Measurements from ENCODE around the gene NPL.
A peak's percentile ranks its signal among the peaks of the same experiment; 100 is the strongest.

NPL gene

GRCh38 chr1:182778862-182779261, 10.7 kb upstream of the NPL start:
- DNase-seq (ENCODE audit: low read depth in 2 of 2): no peak

DNA sequence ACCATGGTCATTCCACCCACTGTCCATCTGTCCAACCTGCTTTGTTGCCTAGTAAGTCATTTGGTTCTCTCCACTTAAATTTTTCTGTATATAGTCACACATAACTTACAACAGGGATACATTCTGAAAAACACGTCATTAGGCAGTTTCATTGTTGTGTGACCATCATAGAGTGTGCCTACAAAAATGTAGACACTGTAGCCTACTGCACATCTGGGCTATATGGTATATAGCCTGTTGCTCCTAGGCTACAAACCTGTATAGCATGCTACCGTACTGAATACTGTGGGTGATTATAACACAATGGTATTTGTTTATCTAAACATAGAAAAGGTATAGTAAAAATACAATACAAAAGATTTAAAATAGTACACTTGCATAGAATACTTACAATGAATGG, 10.0 kb upstream of the NPL start:
- DNase-seq (ENCODE audit: low read depth in 2 of 2): no peak

GRCh38 chr1:182781841-182782586, 7.6 kb upstream of the NPL start:
- DNase-seq (ENCODE audit: low read depth in 2 of 2): peak; percentile 25 to 29

DNA sequence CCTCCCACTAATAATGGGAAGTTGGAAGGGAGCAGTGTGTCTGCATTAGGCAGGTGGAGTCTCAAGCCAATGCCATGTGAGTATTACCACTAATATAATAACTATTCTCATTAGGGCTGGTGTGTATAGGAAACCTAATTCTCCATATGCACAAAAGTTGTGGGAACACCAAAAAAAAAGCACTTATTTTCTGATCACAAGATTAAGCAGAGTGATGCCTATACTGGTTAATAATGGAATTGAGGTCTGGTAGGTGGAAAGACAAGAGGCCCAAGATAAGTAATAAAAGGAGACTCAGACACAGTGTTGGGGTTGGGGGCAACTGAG, 7.0 kb upstream of the NPL start:
- no peak for DNase-seq (ENCODE audit: low read depth in 2 of 2)

DNA sequence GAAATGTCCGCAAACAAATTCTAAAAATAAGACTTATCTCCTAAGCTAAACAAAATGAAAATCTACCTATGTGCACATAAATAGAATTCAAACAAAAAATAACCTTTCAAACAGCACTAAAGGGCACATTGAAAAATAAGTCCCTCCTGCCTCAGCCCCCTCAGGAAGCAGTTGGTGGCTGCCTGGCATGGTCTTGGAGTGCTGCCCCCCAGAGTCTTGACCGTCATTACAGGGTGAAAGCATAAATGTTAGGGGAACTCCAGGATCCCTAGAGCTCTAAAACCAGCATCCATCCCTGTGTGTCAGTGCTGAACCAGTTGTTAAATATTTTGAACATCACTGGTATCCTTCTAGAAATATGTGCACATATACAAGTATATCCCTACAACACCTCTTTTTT, 6.5 kb upstream of the NPL start:
- no peak for DNase-seq (ENCODE audit: low read depth in 2 of 2)

- DNase-seq (ENCODE audit: low read depth in 2 of 2): no peak
Measured at GRCh38 chr1:182784556-182785171, 4.9 kb upstream of the NPL start.

DNA sequence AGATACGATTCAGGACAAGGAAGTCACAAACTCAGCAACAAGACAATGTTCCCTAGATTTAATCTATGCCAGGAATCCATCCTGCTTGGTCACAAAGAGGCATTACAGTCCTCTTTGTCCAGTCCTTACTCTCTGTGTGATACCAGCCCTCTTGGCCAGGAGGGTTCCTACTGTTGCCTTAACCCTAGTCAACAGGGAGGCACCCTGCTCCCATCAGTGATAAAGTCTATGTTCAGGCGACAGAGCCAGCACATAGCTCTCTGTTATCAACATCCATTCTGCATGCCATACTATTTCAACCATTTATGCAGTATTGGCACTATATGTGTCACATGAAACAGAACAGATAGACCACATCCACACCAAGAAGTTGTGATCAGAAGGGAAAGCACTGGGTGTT, 4.4 kb upstream of the NPL start:
- DNase-seq (ENCODE audit: low read depth in 2 of 2): no peak

GRCh38 chr1:182786223-182786994, 3.2 kb upstream of the NPL start:
- DNase-seq (ENCODE audit: low read depth in 2 of 2): peak in 1 of 2 donors; percentile 10

GRCh38 chr1:182786995-182787324, 2.6 kb upstream of the NPL start:
- DNase-seq (ENCODE audit: low read depth in 2 of 2): no peak

- no peak for DNase-seq (ENCODE audit: low read depth in 2 of 2)
Measured at GRCh38 chr1:182791281-182792179, 2.0 kb downstream of the NPL start.

- DNase-seq (ENCODE audit: low read depth in 2 of 2): no peak
Measured at GRCh38 chr1:182794091-182794490, 4.5 kb downstream of the NPL start.

GRCh38 chr1:182794676-182795201, 5.2 kb downstream of the NPL start:
- DNase-seq (ENCODE audit: low read depth in 2 of 2): no peak

DNA sequence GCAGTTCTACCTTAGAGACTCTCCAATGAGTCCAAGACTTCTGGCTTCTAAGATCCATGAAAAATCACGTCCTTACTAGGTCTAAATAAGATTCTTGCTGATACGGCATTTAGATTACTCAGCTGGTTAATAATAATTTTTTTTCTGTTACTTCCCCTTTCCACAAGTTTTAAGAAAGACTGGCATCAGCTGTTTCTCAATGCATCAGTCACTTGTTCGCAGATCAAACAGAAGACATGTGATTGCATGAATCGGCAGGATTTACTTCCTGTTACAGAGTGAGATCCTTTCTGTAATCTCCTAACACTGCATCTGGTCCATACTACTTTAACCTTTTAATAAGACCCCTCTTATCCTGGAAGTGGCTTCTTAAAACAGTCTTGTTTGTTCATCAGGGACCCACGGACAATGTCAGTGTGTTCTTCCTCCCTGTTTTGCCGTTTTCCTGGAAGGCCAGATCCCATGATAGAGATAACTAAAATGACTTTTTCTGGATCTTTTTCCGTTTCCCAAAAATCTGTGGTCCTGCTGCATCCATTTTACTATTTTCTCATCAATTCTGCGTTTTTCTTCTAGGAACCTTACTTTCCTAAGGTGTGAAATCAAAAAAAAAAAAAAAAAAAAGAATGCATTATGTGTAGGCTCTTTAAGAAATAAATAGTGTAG, 6.1 kb downstream of the NPL start:
- DNase-seq (ENCODE audit: low read depth in 2 of 2): no peak

- DNase-seq (ENCODE audit: low read depth in 2 of 2): no peak
Measured at GRCh38 chr1:182802006-182802803, 12.6 kb downstream of the NPL start.

DNA sequence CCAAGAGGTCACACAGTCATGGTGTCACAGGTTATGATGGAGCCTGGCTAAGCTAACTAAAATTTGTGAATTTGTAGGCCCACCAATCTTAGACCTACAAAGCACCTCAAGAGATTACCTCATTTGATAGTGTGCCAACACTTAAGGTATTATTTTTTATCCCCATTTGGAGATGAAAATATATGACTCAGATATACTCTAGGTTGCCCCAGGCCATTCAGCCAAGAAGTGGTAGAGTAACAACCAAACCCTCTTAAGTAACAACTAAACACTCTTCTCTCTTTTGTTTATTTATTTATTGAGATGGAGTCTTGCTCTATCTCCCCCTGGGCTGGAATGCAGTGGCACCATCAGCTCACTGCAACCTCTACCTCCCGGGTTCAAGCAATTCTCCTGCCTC, 14.3 kb downstream of the NPL start:
- no peak for DNase-seq (ENCODE audit: low read depth in 2 of 2)

DNA sequence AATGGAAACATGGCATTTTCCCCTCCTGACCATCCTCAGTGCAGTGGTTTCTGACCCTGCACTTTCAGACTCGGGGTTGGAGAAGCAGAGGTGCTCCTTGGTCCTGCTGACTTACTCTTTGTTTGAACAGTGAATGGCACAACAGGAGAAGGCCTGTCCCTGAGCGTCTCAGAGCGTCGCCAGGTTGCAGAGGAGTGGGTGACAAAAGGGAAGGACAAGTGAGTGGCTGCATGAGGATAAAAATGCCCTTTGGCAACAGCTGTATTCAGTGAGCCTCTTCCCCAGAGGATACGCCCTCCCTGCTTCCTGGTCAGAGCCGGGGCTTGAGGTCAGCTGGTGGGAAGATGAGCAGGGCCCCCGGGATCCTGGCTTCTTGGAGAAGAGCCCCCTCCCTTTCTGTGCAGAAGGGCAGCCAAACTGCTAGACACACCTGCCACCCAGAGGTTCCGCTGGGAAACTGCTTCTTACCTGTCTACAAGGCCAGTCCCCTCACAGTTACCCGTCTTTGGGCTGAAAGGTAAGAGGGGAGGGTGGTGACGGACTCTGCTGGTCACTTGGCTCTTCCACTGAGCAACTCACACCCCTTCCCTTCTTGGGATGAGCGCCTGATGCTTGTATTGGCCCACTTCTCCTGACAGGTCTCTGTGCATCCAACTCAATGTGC, 16.6 kb downstream of the NPL start:
- no peak for DNase-seq (ENCODE audit: low read depth in 2 of 2)

GRCh38 chr1:182807907-182808306, 18.3 kb downstream of the NPL start:
- no peak for DNase-seq (ENCODE audit: low read depth in 2 of 2)

- DNase-seq (ENCODE audit: low read depth in 2 of 2): no peak
Measured at GRCh38 chr1:182809414-182809957, 19.9 kb downstream of the NPL start.

GRCh38 chr1:182811975-182812722, 22.6 kb downstream of the NPL start:
- no peak for DNase-seq (ENCODE audit: low read depth in 2 of 2)
